Anterior cingulate cortex (tissue), 58 donors: ENCODE results near the gene ACOT7.
A peak's percentile ranks its signal among the peaks of the same experiment; 100 is the strongest.
"Not testable (repeated sequence)": the region's sequence is repeated elsewhere in the genome, so short reads cannot be mapped to it uniquely, and the experiment has no call there.

ENCODE experiments used
- DNase-seq, 58 donors: peaks; one replicate each; lab custom pipeline; 2025; lab: John Stamatoyannopoulos, UW

ACOT7 gene

DNA sequence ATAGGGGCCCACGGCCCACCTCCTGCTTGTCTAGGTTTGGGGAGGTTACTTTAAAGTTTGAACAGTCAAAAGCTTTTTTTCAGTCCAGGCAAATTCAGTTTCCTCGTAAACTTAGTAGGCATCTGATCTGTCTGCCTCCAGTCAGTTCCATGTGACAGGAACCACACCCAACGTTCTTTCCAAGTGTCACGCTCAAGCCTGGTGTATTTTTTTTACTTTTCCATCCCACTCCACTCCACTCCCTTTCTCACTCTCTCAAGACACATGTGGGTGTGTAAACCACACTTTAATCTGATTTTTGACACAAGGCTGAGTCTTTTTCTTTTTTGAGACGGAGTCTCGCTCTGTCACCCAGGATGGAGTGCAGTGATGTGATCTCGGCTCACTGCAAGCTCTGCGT is 72.4 kb downstream of the ACOT7 start:
- peak in 1 of 58 donors; percentile 14 for DNase-seq

DNA sequence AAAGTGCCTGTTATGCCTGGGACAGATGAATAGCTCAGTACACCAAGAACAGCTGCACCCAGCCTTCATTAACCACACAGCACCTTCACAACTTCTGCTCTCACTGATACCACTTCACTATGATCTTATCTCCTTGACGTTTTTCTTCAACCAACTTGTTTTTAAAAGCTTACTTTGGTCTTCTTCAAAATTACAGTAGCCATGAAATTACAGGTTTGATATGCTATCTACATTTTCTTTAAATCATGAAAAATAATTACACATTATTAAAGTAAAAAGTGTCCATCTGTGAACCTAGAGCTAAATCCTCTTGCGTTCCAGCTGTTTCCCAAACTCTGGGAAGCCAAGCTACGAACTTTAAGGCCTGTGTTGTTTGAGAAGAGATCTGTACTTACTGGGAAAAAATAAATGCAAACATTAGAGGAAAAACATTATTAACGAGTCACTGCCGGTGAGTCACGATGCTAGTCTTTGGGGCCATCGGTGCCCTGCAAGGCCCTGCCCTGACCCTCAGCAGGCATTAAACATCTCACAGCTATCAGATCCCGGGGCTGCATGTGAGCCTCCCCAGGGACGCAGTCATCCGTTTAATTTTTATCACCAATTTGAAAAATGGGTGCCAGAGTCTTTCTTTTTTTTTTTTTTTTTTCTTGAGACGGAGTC is 76.3 kb downstream of the ACOT7 start:
- no peak for DNase-seq

DNA sequence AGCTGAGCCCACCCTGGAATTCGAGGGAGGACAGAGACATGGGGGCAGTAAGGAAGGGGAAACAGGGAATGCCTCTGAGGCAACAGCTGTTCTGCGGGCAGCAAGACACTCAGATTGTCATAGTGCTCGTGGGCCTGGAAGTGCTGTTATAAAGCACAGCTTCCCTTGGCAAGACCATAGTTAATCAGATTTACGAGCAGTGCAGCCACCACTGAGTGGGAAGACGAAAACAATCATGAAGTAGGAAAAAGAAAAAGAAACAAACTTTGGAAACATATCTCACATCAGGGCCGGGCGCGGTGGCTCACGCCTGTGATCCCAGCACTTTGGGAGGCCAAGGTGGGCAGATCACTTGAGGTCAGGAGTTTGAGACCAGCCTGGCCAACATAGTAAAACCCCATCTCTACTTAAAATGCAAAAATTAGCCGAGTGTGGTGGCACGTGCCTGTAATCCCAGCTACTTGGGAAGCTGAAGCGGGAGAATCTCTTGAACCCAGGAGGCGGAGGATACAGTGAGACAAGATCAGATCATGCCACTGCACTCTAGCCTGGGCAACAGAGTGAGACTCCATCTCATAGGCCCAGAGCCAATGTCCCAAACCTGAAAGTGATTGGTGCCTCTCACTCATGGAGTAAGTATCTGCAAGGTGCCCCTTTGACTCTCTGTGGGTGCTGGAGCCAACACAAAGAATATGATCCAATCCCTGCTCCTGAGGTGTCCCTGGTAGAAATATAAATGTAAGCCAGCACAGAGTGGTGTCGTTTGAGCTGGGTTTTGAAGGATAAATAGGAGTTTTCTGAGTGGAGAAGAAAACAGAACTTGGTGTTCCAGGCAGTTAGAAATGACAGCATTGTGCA is 77.1 kb downstream of the ACOT7 start:
- DNase-seq: no peak

DNA sequence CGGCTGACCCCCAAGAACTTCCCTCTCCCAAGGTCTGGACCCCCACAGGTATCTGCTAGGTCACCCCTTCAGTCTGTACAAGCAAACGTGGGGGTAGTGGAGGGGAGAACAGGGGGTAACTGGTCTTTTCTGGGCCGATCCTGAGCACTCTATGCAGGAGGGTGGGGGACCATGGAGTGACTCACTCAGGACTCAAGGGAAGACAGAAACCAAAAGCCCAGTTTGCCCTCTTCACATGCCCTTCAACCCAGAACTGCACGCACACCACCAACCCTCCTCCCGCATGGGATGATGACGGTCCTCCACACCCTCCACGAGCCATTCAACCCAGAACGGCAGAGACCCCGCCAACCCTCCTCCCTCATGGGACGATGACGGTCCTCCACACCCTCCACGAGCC is 79.1 kb downstream of the ACOT7 start:
- no peak for DNase-seq

DNA sequence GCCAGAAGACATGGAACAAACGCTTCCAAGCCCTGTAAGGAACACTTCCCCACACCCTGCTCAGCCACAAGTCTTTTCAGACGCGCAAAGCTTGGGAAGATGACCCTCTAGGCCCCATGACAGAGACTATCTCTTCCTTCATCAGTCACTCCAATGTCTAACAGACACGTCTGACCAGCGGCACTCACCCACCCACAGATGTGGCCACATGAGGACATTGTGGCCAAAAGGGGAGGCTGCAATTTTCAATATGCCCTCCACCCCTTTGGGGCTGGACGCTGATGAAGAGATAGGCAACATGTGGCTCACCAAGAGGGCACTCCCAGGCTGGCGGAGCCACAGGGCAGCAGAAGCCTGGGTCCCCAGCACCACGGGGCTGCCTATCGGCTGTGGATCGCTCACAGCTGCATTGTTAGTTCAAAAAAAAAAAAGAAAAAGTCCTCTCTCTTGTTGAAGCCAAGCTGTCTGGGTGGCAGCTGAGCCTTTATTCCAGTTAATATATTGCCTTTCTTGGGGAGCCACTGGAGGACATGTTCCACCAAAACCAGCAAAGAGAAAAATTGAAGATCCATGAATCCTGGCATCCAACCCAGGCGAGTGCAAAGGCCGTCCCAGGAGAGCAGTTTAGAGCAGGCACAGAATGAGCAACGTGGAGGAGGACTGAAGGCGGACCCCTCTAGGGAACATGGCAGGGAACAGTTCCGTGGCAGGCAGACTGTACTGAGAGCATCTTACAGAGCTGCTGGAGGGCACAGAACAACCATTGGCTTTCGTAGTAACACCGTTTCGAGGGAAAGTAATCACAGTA is 80.0 kb downstream of the ACOT7 start:
- DNase-seq: no peak

DNA sequence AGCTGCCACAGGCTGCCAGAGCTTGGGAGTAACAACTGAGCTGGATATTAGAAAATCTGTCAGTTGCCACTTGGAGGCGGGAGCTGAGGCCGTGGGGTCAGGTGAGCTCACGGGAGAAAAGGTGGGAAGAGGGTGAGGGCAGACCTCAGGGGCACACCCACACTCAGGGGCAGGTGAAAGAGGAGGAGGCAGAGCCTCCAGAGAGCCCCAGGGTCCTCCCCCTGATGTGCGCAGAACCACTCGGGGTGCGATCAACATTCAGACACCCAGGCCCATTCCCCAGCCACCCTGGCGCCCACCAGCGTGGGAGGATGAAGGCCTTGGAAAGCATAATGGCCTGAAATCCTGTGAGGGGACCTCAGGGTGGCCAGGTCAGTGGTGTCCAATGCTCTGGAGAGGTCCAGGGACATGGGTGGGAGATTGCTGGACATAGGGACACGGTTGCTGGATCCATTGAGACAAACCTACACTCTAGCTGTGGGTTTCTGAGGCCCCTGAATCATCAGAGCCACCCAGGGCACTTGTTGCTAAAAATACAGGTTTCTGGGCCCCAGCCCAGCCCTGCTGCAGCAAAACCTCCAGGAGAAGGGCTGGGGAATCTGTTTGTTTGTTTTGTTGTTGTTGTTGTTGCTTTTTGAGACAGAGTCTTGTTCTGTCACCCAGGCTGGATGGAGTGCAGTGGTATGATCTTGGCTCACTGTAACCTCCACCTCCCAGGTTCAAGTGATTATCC is 83.3 kb downstream of the ACOT7 start:
- DNase-seq: no peak

DNA sequence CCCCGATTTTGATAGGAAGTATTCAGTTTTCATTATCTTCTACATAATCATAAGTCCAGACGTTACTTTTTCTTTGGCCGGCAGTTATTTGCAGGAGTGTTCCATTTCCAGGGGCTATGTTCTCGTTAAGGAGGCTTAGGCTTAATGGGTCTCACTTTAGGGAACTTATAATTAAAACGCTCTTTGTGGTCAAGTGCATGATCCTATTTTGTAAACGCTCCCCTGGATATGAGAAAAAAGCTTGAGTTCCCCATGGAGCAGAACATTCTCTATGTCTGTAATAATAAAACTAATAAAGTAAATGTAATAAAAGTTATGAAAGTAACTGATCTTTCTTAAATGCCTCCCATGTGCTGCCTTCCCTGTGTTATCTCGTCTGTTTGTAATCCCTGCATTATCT is 84.0 kb downstream of the ACOT7 start:
- no peak for DNase-seq

DNA sequence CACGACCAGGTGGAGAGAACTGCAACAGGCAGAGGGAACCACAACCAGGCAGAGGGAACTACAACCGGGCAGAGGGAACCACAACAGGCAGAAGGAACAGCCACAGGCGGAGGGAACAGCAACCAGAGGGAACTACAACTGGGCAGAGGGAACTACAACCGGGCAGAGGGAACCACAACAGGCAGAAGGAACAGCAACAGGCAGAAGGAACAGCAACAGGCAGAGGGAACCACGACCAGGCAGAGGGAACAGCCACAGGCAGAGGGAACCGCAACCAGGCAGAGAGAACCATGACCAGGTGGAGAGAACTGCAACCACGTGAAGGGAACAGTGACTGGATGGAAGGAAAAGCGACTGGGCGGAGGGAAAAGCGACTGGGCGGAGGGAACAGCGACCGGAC is 85.1 kb downstream of the ACOT7 start:
- DNase-seq: no peak

DNA sequence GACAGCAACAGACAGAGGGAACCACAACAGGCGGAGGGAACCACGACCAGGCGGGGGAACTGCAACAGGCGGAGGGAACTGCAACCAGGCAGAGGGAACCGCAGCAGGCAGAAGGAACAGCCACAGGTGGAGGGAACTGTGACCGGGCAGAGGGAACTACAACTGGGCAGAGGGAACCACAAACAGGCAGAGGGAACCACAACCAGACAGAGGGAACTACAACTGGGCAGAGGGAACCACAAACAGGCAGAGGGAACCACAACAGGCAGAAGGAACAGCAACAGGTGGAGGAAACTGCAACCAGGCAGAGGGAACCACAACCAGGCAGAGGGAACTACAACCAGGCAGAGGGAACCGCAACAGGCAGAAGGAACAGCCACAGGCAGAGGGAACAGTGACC is 85.9 kb downstream of the ACOT7 start:
- DNase-seq: not testable (repeated sequence)

DNA sequence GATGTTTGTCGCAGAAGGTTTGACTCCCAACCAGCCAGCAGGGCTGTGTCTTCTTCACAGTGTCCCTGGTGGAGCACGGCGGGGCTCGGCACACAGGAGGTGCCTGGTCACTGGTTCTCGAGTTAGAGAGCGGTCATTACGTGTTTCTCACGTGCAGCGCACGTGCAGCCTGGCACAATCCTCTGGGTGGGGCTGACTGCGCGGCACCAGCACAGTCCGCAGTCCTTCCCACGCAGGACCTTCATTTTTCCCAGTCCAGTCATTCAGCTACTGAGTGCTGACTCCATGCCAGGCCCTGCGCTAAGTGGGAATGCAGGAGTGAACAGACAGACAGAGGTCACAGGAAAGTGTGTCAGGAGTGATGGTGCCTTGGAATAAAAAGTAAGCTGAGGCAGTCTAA is 86.5 kb downstream of the ACOT7 start:
- no peak for DNase-seq

DNA sequence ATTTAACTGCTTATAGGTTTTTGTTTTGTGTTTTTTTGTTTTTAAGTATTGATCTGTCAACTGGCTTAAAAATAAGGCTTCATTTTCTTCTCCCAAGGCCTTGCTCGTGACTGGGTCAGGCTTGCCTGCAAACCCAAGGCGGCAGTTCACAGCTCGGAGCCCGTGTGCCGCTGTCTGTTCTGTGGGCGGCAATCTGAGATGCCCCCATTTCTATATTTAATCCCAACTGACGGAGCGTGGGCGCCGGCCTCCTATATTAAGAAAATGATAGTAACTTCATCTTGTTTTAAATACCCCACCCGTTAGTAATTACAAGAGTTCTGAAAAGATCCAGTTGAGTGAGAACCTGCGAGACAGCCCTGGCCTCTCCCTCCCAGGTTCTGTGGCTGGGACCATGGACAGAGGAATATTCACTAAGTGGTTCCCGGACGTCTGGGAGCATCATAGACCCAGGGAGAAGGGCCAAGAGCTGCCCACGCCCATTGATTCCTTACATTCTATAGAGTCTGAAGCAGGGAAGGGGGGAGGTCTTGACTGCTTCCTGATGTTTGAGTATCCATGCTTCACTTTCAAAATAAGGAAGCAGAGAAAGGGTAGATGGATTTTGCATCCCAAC is 90.1 kb downstream of the ACOT7 start:
- peak in 2 of 58 donors; percentile 2 to 4 for DNase-seq

DNA sequence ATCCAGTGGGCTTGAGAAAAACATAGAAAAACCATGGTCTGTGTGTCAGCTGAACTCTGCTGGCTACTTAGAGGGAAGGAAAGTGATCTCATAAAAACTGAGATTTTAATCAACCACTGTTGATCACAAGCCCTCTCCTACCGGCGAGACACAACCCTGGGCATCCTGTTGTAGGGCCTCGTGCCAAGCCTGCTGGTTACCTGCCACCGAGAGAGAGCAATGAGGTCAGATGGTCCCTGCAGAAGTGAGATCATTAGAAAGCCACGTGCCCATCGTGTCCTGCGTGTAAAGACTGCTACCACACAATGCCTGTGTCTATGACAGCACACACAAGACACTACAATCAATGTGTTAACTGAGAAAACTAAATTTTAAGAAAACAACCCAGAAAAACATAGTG is 91.0 kb downstream of the ACOT7 start:
- no peak for DNase-seq

DNA sequence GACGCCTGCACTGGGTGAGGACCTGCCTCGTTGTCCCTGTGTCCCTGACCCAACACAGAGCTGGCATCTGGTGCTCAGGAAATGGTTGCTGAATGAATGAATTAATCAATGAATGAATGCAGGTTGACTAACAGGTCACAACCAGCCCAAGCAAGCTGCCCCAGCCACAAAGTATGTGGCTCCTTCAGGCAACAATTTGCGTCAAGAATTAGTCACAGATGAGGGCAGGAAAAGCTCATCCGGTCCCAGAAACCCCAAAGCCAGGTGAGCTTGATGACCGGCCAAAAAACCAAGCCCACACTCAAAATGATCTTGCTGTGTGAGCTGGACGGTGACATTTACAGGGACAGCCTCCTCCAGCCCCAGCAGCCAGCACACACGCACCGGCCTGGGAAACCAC is 92.0 kb downstream of the ACOT7 start:
- no peak for DNase-seq

DNA sequence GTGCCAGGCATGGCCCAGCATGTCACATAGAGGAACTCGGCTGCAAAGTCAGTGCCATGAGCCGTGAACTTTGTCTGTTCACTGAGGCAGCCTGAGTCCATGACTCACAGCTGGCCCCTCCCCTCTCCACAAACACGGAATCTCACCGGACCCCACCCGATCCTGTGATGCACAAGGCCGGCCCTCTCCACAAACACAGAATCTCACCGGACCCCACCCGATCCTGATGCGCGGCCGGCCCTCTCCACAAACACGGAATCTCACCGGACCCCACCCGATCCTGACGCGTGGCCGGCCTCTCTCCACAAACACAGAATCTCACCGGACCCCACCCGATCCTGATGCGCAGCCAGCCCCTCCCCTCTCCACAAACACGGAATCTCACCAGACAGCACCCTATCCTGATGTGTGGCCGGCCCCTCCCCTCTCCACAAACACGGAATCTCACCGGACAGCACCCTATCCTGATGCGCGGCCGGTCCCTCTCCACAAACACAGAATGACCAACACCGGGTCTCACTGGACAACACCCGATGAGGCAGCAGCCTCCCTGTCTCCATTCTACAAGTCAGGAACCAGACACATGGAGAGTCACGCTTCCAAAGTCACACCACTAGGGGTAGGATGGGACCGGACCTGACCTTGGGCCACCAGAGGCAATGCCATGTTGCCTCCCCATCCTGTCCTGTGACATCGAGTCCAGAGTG is 93.1 kb downstream of the ACOT7 start:
- DNase-seq: no peak

DNA sequence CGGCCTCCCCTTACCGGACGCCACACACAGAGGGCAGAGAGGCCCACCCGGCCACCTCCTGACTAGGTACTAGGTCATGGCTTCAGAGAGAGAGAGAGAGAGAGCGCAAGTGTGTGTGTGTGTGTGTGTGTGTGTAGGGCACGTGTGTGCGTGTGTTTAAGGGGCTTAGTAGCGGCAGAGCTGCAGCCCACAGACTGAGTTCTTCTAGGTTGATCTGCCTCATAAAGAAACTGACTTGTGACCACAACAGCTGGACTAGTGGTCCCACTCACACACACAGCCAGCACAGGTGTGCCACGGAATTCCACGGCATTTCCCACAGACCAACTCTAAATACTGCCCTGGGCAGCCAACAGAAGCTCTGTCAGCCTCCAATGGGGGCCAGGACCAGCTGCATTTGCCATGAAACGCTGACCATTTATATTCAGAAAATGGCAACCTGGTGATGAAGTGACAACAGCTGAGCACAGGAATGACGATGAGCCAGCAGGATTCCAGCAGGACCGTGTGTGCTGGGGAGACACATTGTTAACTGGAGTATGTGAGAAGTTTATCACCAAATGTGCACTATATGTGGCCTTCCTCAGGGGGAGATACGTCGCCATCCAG is 93.9 kb downstream of the ACOT7 start:
- no peak for DNase-seq

DNA sequence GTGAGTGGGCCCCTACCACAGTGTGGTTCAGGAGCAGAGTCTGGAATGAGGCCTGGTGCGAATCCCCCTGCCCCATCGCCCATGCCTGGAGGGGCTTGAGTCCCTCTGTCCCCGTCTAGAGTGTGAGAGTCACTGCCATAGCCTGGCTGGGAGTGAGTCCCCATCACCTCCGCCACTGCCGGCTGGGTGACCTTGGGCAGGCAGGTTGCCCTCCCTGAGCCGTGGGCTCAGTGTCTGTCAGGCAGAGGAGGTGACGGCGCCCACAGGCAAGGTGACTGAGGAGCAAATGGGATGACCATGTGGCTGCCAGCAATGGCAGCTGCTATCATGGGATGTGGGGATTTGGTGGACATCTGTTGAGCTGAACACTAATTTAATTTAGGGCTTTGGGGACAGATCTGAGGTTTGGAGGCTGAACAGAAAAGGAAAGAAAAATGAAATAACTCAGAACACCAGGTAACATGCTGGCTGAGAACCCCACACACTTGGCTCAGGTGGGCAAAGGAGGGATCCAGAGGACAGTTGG is 94.6 kb downstream of the ACOT7 start:
- no peak for DNase-seq

DNA sequence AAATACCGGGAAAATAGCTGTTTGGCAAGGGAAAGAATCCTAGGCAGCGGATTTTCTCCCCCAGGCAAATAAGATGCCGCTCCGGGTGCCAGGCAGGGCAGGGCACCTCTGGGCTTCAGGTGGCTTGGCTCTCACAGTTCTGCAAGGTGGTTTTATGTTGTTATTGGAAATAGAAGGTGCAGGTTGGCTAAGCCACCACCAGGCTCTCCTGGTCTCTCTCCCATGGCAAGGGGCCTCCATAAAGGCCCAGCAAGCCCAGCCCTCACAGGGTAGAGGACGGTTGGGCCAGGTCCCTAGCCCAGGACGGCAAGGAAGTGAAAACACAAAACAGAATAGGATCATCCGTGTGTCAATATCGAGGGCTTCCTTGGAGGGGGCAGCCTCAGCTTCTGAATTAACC is 95.0 kb downstream of the ACOT7 start:
- DNase-seq: no peak

DNA sequence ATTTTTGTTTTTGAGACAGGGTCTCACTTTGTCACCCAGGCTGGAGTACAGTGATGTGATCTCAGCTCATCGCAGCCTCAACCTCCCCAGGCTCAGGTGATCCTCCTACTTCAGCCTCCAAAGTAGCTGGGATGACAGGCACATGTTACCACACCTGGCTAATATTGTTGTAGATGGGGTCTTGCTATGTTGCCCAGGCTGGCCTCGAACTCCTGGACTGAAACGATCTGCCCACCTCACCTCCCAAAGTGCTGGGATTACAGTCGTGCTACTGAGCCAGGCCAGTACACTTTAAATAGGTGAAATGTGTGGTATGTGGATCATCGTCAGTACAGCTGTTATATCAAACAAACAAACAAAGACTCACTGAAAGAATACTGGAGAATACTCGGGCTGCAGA is 97.7 kb downstream of the ACOT7 start:
- no peak for DNase-seq
